Thoracic aorta (tissue), 2 donors: ENCODE results near the gene PRF1. TPM values are rescaled to one million over a fixed set of nuclear protein-coding genes. Genes with fewer than 3 reads are reported as not detected.
"Not testable (repeated sequence)": the region's sequence is repeated elsewhere in the genome, so short reads cannot be mapped to it uniquely, and the experiment has no call there.

Source experiments
- ATAC-seq: fragments of 150-250 bp; one replicate; pipeline ENCODE4 v1.8.0; 2017; ENCODE audit warnings: low read depth; ENCODE audit not compliant: insufficient number of reproducible peaks, low FRiP score
- DNase-seq: peaks from one replicate; pipeline ENCODE4 v3.0.0-alpha.2; 2020; ENCODE audit warnings: low spot score
- H3K27ac ChIP-seq, 2 donors: fragments of 200-600 bp; sonication (generic); 1 replicate in 1 of 2; 2 replicates in 1 of 2; pipeline ENCODE4 v1.5.1; 2016; ENCODE audit warnings: mild to moderate bottlenecking in 2 of 2, moderate library complexity in 2 of 2
- H3K27me3 ChIP-seq: fragments of 200-600 bp; sonication (generic); replicated peaks from 2 replicates; pipeline ENCODE4 v1.6.0; 2016; ENCODE audit warnings: mild to moderate bottlenecking; ENCODE audit not compliant: insufficient read depth
- H3K36me3 ChIP-seq: fragments of 200-600 bp; sonication (generic); one replicate; pipeline ENCODE4 v1.5.1; 2016
- H3K4me1 ChIP-seq, 2 donors: fragments of 200-600 bp; sonication (generic); 1 replicate in 1 of 2; 2 replicates in 1 of 2; pipeline versions ENCODE4 v1.5.1 to v1.6.0; 2016; ENCODE audit warnings: low read depth in 2 of 2, mild to moderate bottlenecking in 1 of 2; ENCODE audit not compliant: control insufficient read depth in 1 of 2
- H3K4me3 ChIP-seq: fragments of 200-600 bp; sonication (generic); 2 replicates; pipeline ENCODE4 v1.5.1; 2016; ENCODE audit warnings: mild to moderate bottlenecking
- H3K9me3 ChIP-seq: fragments of 200-600 bp; sonication (generic); 2 replicates; pipeline ENCODE4 v1.5.1; 2016
- total RNA-seq, 2 donors: library from RNA; depleted of rRNA; stranded (reverse); fragments of >200 nt; gene quantifications; one replicate each; pipeline versions ENCODE4 v1.1.0 to v1.2.3, GENCODE V29; 2016
- TF ChIP-seq, protein P1 (sequence below): fragments of 200-600 bp; sonication (generic); IDR thresholded peaks from one replicate; pipeline ENCODE4 v1.5.1; 2019; ENCODE audit warnings: antibody characterized with exemption

Gene PRF1
- total RNA-seq, 2 donors from 2014 or later: 3.7 to 5.4 TPM

DNA sequence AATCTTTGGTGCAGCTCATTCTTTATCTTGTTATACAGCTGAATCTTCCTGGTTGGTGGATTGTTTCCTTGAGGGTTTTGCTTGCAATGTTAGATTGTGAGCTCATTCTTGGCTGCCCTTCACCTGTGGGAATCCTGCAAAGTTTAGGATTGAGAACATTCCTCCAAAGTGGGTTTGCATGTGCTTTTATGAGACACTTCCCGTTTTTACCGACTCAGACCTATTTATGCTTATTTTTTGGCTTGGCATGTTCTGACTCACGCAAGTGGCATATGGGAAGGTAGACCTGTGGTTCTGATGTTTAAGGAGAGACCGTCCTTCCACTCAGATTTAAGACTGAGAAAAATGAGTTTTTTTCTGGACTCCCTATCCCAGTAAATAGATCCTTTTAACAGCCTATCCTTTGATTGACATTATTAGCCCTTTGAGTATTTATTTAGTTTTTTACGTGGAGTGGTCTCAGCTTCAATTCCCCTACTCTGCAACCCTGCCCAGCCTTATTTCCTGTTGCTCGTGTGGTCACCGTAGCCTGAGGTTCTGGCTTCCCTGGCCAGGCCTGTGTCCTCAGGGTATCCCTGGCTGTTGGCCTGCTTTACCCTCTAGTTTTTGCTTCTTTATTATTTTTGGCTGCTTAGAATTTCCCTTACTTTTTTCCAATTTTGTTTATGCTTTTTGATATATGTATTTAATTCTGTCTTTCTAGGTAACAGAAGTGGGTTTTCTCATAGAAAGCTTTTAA, 13.4 kb upstream of the PRF1 start:
- no peaks in the 10 kb centered on the region for H3K27me3 ChIP-seq
- no peaks in the 10 kb centered on the region for H3K9me3 ChIP-seq
- TF ChIP-seq, protein P1, sequence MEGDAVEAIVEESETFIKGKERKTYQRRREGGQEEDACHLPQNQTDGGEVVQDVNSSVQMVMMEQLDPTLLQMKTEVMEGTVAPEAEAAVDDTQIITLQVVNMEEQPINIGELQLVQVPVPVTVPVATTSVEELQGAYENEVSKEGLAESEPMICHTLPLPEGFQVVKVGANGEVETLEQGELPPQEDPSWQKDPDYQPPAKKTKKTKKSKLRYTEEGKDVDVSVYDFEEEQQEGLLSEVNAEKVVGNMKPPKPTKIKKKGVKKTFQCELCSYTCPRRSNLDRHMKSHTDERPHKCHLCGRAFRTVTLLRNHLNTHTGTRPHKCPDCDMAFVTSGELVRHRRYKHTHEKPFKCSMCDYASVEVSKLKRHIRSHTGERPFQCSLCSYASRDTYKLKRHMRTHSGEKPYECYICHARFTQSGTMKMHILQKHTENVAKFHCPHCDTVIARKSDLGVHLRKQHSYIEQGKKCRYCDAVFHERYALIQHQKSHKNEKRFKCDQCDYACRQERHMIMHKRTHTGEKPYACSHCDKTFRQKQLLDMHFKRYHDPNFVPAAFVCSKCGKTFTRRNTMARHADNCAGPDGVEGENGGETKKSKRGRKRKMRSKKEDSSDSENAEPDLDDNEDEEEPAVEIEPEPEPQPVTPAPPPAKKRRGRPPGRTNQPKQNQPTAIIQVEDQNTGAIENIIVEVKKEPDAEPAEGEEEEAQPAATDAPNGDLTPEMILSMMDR: no peak
- DNase-seq (no peak), ATAC-seq (no peak)
- H3K27ac ChIP-seq: no peak overlapping the region
- H3K36me3 ChIP-seq: no peaks in the 10 kb centered on the region
- H3K4me3 ChIP-seq: no peak overlapping the region
- peaks cover 0 to 14% of the 10 kb centered on the region in 2 donors for H3K4me1 ChIP-seq

DNA sequence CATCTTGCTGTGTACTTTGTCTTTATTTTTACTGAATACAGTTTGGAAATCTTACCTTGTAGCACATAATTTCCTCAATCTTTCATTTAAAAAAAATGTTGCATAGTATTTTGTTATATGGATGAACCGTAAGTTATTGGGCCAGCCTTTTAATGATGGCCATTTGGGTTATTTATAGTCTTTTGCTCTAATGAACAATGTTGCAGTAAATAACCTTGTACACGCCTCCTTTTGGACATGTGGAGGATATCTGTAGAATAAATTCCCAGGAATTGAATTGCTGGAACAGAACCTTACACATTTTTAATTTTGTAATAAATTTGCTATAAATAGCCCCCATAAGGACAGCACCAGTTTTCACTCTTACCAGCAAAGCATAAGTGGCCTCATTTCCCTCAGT, 12.7 kb upstream of the PRF1 start:
- Histone ChIP-seq H3K9me3 (no peaks in the 10 kb centered on the region), H3K4me1 (peaks cover 0 to 14% of the 10 kb centered on the region in 2 donors), H3K27me3 (no peaks in the 10 kb centered on the region), H3K4me3 (no peak overlapping the region), H3K36me3 (no peaks in the 10 kb centered on the region), H3K27ac (no peak overlapping the region)
- no peak for ATAC-seq
- TF ChIP-seq, protein P1: no peak
- no peak for DNase-seq

DNA sequence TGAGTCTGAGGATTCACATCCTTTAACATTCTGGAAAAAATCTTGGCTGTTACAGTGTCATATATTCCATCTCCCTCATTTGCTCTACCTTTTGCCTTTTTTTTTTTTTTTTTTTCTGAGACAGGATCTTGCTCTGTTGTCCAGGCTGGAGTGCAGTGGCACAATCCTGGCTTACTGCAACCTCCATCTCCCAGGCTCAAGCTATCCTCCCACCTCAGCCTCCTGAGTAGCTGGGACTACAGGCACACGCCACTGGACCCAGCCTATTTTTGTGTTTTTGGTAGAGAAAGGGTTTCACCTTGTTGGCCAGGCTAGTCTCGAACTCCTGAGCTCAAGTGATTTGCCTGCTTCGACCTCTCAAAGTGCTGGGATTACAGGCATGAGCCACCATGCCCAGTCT, 11.8 kb upstream of the PRF1 start:
- not testable (repeated sequence) for H3K36me3 ChIP-seq, ATAC-seq, H3K4me3 ChIP-seq, DNase-seq, H3K27ac ChIP-seq, H3K27me3 ChIP-seq, H3K9me3 ChIP-seq
- peaks cover 0 to 14% of the 10 kb centered on the region in 2 donors for H3K4me1 ChIP-seq

DNA sequence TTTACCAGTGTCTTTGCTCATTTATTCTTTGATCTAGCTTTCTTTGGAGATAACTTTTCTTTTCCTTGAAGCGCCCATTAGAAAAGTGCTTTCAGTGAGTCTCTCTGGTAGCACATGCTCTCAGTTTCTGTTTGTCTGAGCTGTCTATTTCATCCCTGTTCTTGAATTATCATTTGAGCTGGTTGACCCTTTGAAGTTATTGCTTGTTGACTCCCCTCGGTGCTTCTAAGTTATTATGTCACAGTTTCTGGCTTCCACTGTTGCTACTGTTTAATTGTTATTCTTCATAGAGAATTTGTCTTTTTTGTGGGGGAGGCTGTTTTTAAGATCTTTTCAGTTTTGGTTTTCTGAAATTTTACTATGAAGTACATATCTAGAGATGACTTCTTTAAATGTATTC, 11.4 kb upstream of the PRF1 start:
- no peaks in the 10 kb centered on the region for H3K27me3 ChIP-seq
- H3K27ac ChIP-seq: no peak overlapping the region
- no peaks in the 10 kb centered on the region for H3K36me3 ChIP-seq
- H3K9me3 ChIP-seq: no peaks in the 10 kb centered on the region
- no peak overlapping the region for H3K4me3 ChIP-seq
- no peak for DNase-seq
- H3K4me1 ChIP-seq: peaks cover 0 to 14% of the 10 kb centered on the region in 2 donors
- ATAC-seq: no peak
- TF ChIP-seq, protein P1: no peak

DNA sequence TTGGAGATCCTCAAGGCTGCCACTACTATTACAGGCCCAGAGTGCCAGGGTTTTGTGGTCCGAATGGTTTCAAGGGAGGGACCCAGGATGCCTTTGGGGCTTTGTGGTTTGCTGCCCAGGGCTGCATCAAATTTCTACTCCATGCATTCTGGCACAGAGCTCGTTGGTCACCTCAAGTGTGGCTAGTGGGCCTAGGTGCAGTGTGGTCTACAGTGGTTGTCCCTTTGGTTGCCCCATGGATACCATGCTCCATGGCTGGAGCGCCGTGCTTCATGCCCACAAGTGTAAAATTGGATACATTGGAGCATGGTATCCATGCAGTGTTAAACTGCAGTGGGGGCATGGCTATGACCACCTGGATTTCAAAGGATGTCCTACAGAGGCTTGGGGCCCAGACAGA, 5.4 kb upstream of the PRF1 start:
- H3K27ac ChIP-seq: no peak overlapping the region
- no peaks in the 10 kb centered on the region for H3K27me3 ChIP-seq
- no peaks in the 10 kb centered on the region for H3K9me3 ChIP-seq
- no peak overlapping the region for H3K4me3 ChIP-seq
- no peaks in the 10 kb centered on the region for H3K36me3 ChIP-seq
- DNase-seq (no peak), ATAC-seq (no peak)
- no peaks in the 10 kb centered on the region for H3K4me1 ChIP-seq
- TF ChIP-seq, protein P1: no peak

DNA sequence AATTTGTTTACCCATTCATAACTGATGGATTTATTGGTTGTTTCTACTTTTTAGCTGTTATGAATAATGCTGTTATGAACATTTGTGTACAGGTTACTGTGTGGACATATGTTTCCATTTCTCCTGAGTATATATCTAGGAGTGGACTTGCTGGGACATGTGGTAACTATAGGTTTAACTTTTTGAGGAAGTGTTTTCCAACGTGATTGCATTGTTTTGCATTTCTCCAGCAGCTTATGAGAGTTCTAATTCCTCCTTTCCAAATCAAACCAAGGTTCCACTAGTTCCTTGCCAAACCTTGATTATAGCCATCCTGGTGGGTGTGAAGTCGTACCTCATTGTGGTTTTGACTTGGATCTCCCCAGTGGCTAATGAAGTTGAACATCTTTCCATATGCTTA, 2.6 kb upstream of the PRF1 start:
- H3K36me3 ChIP-seq: no peaks in the 10 kb centered on the region
- no peaks in the 10 kb centered on the region for H3K9me3 ChIP-seq
- ATAC-seq (no peak), DNase-seq (no peak)
- TF ChIP-seq, protein P1: no peak
- H3K4me1 ChIP-seq: no peaks in the 10 kb centered on the region
- H3K4me3 ChIP-seq: no peak overlapping the region
- H3K27me3 ChIP-seq: no peaks in the 10 kb centered on the region
- no peak overlapping the region for H3K27ac ChIP-seq
